WI38 (cell line): Measurements from ENCODE around the gene GRSF1.
"Not testable (repeated sequence)": the region's sequence is repeated elsewhere in the genome, so short reads cannot be mapped to it uniquely, and the experiment has no call there.

Source experiments
- H3K4me3 ChIP-seq: 2 replicates; pipeline ENCODE4 v1.5.1; 2011; ENCODE audit warnings: low read depth, mild to moderate bottlenecking, control low read depth, low read length
- TF ChIP-seq, protein P1 (sequence below): IDR thresholded peaks from 2 replicates; pipeline ENCODE4 v1.5.1; 2012; ENCODE audit warnings: low read depth, mild to moderate bottlenecking, control low read depth, low read length

Gene GRSF1

DNA sequence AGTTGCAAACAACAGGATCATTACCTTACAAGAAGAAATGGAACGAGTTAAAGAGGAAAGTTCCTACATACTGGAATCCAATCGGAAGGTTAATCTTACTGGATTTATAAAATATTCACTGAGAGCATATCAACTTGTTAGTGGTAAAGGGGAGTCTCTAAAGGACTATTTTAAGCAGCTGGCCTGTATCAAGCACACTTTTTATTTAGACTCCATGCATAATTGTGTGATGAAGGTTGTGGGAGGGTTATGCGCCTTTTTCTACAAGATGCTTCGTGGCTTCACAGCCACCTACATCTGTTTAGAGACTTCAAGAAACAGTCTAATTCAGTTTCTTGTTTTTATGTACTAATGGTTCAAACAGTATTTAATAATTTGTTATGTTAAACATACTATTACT is 56.6 kb downstream of the GRSF1 start:
- TF ChIP-seq, protein P1, sequence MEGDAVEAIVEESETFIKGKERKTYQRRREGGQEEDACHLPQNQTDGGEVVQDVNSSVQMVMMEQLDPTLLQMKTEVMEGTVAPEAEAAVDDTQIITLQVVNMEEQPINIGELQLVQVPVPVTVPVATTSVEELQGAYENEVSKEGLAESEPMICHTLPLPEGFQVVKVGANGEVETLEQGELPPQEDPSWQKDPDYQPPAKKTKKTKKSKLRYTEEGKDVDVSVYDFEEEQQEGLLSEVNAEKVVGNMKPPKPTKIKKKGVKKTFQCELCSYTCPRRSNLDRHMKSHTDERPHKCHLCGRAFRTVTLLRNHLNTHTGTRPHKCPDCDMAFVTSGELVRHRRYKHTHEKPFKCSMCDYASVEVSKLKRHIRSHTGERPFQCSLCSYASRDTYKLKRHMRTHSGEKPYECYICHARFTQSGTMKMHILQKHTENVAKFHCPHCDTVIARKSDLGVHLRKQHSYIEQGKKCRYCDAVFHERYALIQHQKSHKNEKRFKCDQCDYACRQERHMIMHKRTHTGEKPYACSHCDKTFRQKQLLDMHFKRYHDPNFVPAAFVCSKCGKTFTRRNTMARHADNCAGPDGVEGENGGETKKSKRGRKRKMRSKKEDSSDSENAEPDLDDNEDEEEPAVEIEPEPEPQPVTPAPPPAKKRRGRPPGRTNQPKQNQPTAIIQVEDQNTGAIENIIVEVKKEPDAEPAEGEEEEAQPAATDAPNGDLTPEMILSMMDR: no peak
- H3K4me3 ChIP-seq: no peak overlapping the region

DNA sequence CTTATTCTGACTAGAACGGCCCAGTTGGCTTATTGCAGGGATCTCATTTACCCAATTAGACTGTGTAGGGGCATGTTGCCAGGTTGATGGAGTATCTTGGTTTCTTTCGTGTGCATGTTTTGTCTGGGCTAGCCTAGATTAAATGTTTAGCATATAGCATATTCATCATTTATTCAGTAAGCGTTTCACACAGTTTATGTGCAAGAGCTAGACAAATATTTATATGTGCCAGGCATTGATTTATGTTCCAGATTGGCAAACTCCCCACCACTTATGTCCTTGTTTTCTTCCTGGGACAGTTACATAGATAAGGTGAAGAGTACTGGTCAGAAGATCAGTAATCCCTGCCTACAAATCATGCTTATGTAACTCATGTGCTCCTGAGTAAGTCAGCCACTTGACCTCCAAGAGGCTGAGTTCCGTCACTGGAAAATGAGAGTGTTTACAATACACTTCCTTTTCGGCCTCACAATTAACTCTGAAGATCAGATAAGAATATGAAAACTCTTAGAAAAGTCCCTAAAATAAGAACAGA is 60.7 kb downstream of the GRSF1 start:
- TF ChIP-seq, protein P1: no peak
- H3K4me3 ChIP-seq: no peak overlapping the region

DNA sequence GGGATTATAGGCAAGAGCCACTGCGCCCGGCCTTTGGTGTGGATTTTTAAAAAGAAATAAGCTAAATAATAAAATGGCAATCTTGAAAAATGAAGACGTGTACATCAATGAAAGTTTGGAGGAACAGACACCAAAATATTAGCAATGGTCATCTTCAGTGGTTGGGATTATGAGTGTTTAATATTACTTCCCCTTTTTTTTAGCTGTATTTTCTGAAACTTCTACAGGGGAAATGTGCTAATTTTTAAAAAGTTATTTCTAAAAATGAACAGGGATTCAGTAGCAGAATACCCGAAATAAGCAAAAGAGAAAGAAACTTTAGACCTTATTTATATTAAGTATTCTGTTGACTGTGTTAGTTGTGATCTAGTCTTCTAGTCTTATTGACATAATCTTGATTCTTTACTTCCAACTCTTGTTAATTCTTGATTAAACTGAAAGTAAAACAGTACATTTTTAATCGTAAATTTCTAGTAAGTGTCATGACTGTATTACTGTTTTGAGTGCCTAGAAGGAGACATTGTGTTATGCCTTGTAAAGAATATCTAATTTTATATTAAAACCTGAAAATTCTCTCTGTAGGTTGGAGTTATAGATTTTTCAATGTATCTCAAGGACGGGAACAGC is 66.6 kb downstream of the GRSF1 start:
- no peak overlapping the region for H3K4me3 ChIP-seq
- TF ChIP-seq, protein P1: no peak

DNA sequence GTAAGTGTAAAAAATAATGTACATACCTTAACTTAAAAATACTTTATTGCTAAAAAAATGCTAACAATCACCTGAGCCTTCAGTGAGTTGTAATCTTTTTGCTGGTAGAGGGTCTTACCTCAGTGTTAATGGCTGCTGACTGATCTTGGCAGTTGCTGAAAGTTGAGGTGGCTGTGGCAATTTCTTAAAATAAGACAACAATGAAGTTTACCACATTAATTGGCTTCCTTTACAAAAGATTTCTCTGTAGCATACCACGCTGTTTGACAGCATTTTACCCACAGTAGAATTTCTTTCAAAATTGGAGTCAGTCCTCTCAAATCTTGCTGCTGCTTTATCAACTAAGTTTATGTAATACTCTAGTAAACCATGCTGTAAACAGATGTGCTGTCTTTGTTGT is 70.3 kb downstream of the GRSF1 start:
- not testable (repeated sequence) for H3K4me3 ChIP-seq

DNA sequence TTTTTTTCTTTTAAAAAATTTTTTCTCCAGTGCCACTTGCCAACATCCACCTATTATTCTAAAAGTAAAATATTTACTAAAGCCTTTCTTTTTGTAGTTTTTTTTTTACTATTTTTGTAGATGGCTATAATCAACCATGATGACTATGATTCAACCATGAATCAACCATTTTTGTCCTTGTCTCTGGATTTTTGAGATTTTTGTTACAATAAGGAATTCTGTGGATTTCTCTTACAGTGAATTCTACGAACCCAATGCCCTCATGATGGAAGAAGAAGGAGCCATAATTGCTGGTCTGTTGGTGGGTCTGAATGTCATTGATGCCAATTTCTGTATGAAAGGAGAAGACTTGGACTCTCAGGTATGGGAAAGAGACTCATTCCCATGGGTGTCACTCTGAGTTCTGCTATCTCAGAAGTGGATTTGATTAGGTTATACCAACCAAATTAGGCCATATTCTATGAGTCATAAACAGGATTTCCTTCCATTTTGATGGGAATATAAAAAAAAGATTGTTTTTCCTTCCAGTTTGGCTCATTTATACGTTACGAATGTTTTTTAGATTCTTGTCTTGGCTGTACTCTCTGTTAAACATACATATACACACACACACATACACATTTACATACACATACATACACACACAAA is 71.3 kb downstream of the GRSF1 start:
- TF ChIP-seq, protein P1: no peak
- H3K4me3 ChIP-seq: no peak overlapping the region
